ENCODE results near the gene YARS1. TPM values are rescaled to one million over a fixed set of nuclear protein-coding genes. Genes with fewer than 3 reads are reported as not detected.
A peak's percentile ranks its signal among the peaks of the same experiment; 100 is the strongest.

YARS1 gene
- total RNA-seq, 1 experiment from 2014 or later: 120 TPM

- no TSS peak for BruUV-seq (replicated peaks)
- no peaks in the 10 kb centered on the region for H3K36me3 ChIP-seq (ENCODE audit: control insufficient read depth, insufficient read depth, low read length)
- peak overlapping the region; percentile 99 for H3K27ac ChIP-seq (ENCODE audit: low read length)
- TF ChIP-seq SIN3A (IDR thresholded peaks at IDR 0.05; ENCODE audit: borderline replicate concordance, insufficient read depth, low read depth, low read length) (no peak), TCF7L2 (IDR thresholded peaks at IDR 0.05; ENCODE audit: low read depth, low read length) (no peak), REST (IDR thresholded peaks at IDR 0.05; ENCODE audit: insufficient read depth in 1 of 2, low read depth in 2 of 2, low read length in 1 of 2) (no peak), POLR2AphosphoS5 (IDR thresholded peaks at IDR 0.05; ENCODE audit: low read depth, low read length) (no peak), CTCF (IDR thresholded peaks at IDR 0.05) (no peak)
- intact Hi-C loops (cut with micrococcal nuclease; ENCODE audit: unreplicated experiment): loop anchor here (5.0 kb wide), 1 partner anchor 46 kb away; no protein-coding TSS in a partner anchor
- no peaks in the 10 kb centered on the region for H3K9me3 ChIP-seq (ENCODE audit: control insufficient read depth, insufficient read depth, low read depth, low read length)
- in situ Hi-C loops (cut with HindIII; ENCODE audit: low pct_unique_long_range_greater_than_20kb, low sequenced_read_pairs): no loop called here
- DNase-seq (ENCODE audit: low read depth, low spot score): no peak
- ATAC-seq: no peak
- no peaks in the 10 kb centered on the region for H3K27me3 ChIP-seq (ENCODE audit: control insufficient read depth, insufficient read depth, low read length)
- ChIA-PET CTCF (no interaction called here), POLR2A (interaction anchor here (0.5 to 1.2 kb wide), 3 partner anchors 11 to 145 kb away, joined by 3 to 4 read pairs (median 4); no protein-coding TSS in a partner anchor)
- peaks cover 76% of the 10 kb centered on the region for H3K4me1 ChIP-seq (ENCODE audit: control insufficient read depth, insufficient read depth, low read length)
- H3K4me3 ChIP-seq (ENCODE audit: low read depth in 2 of 2, low read length in 2 of 2): no peak overlapping the region
Measured at GRCh38 chr1:32758177-32758794, 58.9 kb downstream of the YARS1 start.

GRCh38 chr1:32757213-32757895, 59.8 kb downstream of the YARS1 start:
- Histone ChIP-seq H3K4me1 (ENCODE audit: control insufficient read depth, insufficient read depth, low read length) (peaks cover 69% of the 10 kb centered on the region), H3K36me3 (ENCODE audit: control insufficient read depth, insufficient read depth, low read length) (no peaks in the 10 kb centered on the region), H3K9me3 (ENCODE audit: control insufficient read depth, insufficient read depth, low read depth, low read length) (no peaks in the 10 kb centered on the region), H3K27ac (ENCODE audit: low read length) (peak overlapping the region; percentile 99), H3K27me3 (ENCODE audit: control insufficient read depth, insufficient read depth, low read length) (no peaks in the 10 kb centered on the region), H3K4me3 (ENCODE audit: low read depth in 2 of 2, low read length in 2 of 2) (no peak overlapping the region)
- ChIA-PET POLR2A (interaction anchor here (1.2 kb wide), 1 partner anchor 12 kb away, joined by 3 read pairs; no protein-coding TSS in a partner anchor), CTCF (interaction anchor here (1.3 kb wide), 1 partner anchor 45 kb away, joined by 5 read pairs; no protein-coding TSS in a partner anchor)
- DNase-seq (ENCODE audit: low read depth, low spot score) (no peak), ATAC-seq (no peak)
- BruUV-seq (replicated peaks): TSS peak; percentile 53
- in situ Hi-C loops (cut with HindIII; ENCODE audit: low pct_unique_long_range_greater_than_20kb, low sequenced_read_pairs): no loop called here
- TF ChIP-seq CTCF (IDR thresholded peaks at IDR 0.05): no peak
- no peak for TF ChIP-seq POLR2AphosphoS5 (IDR thresholded peaks at IDR 0.05; ENCODE audit: low read depth, low read length)
- TF ChIP-seq TCF7L2 (IDR thresholded peaks at IDR 0.05; ENCODE audit: low read depth, low read length): no peak
- no peak for TF ChIP-seq SIN3A (IDR thresholded peaks at IDR 0.05; ENCODE audit: borderline replicate concordance, insufficient read depth, low read depth, low read length)
- no peak for TF ChIP-seq REST (IDR thresholded peaks at IDR 0.05; ENCODE audit: insufficient read depth in 1 of 2, low read depth in 2 of 2, low read length in 1 of 2)
- intact Hi-C loops (cut with micrococcal nuclease; ENCODE audit: unreplicated experiment): loop anchor here (5.0 kb wide), 1 partner anchor 45 kb away; no protein-coding TSS in a partner anchor
